OCI-LY3 (cell line): ENCODE data around the gene USP28.

Experiments used
- CTCF ChIP-seq: fragments of 200-600, 300-600 bp; sonication (generic); IDR thresholded peaks from 2 replicates; pipeline ENCODE4 v1.5.1; 2014; ENCODE audit warnings: antibody characterized with exemption, low read length, low read depth
- EZH2phosphoT487 ChIP-seq: fragments of 200-600 bp; shearing (Covaris generic); IDR thresholded peaks from 2 replicates; pipeline ENCODE4 v1.6.1; 2018; ENCODE audit warnings: antibody characterized with exemption, mixed run types, low read depth

GRCh38 chr11:113814181-113814580, 61.2 kb downstream of the USP28 start:
- TF ChIP-seq CTCF, result no peak
- TF ChIP-seq EZH2phosphoT487, result no peak
